OCI-LY3 (cell line): ENCODE measurements around the gene C14orf39.

Experiments used
- H2AFZ ChIP-seq: fragments of 200-600, 300-600 bp; shearing (Covaris generic); 2 replicates; pipeline ENCODE4 v1.6.0; 2014; ENCODE audit warnings: antibody characterized with exemption, low read depth, low read length
- H3K27ac ChIP-seq: fragments of 200-600, 300-600 bp; sonication (generic); 2 replicates; pipeline ENCODE4 v1.5.1; 2014; ENCODE audit warnings: mild to moderate bottlenecking, low read length, moderate library complexity, mixed read lengths
- H3K27me3 ChIP-seq: fragments of 200-600, 300-600 bp; sonication (generic); 2 replicates; pipeline ENCODE4 v1.6.1; 2014; ENCODE audit warnings: low read depth, low read length, mixed read lengths
- H3K36me3 ChIP-seq: fragments of 200-600, 300-600 bp; sonication (generic); replicated peaks from 2 replicates; pipeline ENCODE3; 2014; ENCODE audit warnings: low read depth, low read length, mixed read lengths
- H3K4me1 ChIP-seq: fragments of 300-600, 200-600 bp; sonication (generic); 2 replicates; pipeline ENCODE4 v1.6.1; 2014; ENCODE audit warnings: low read length, mixed read lengths
- H3K4me2 ChIP-seq: fragments of 200-600, 300-600 bp; sonication (generic); 2 replicates; pipeline ENCODE4 v1.6.1; 2014; ENCODE audit warnings: low read length, mixed read lengths
- H3K4me3 ChIP-seq: fragments of 300-600, 200-600 bp; sonication (generic); 2 replicates; pipeline ENCODE4 v1.5.1; 2014; ENCODE audit warnings: antibody characterized with exemption, mild to moderate bottlenecking, low read length, moderate library complexity
- H3K79me2 ChIP-seq: fragments of 300-600, 200-600 bp; shearing (Covaris generic); 2 replicates; pipeline ENCODE4 v1.6.1; 2014; ENCODE audit warnings: mild to moderate bottlenecking, low read length, mixed read lengths
- H3K9ac ChIP-seq: fragments of 300-600, 200-600 bp; shearing (Covaris generic); 2 replicates; pipeline ENCODE4 v1.6.0; 2014; ENCODE audit warnings: mild to moderate bottlenecking, low read length, moderate library complexity
- H3K9me3 ChIP-seq: fragments of 200-600, 300-600 bp; shearing (Covaris generic); 2 replicates; pipeline ENCODE4 v1.6.1; 2014; ENCODE audit warnings: low read length, mixed read lengths; ENCODE audit not compliant: insufficient read depth
- H4K20me1 ChIP-seq: fragments of 200-600, 300-600 bp; sonication (generic); 2 replicates; pipeline ENCODE4 v1.6.1; 2016; ENCODE audit warnings: low read length, mixed read lengths; ENCODE audit not compliant: insufficient read depth
- EZH2phosphoT487 ChIP-seq: fragments of 200-600 bp; shearing (Covaris generic); IDR thresholded peaks from 2 replicates; pipeline ENCODE4 v1.6.1; 2018; ENCODE audit warnings: antibody characterized with exemption, mixed run types, low read depth
- TF ChIP-seq, protein P1 (sequence below): fragments of 200-600, 300-600 bp; sonication (generic); IDR thresholded peaks from 2 replicates; pipeline ENCODE4 v1.5.1; 2014; ENCODE audit warnings: antibody characterized with exemption, low read length, low read depth

C14orf39 gene

DNA sequence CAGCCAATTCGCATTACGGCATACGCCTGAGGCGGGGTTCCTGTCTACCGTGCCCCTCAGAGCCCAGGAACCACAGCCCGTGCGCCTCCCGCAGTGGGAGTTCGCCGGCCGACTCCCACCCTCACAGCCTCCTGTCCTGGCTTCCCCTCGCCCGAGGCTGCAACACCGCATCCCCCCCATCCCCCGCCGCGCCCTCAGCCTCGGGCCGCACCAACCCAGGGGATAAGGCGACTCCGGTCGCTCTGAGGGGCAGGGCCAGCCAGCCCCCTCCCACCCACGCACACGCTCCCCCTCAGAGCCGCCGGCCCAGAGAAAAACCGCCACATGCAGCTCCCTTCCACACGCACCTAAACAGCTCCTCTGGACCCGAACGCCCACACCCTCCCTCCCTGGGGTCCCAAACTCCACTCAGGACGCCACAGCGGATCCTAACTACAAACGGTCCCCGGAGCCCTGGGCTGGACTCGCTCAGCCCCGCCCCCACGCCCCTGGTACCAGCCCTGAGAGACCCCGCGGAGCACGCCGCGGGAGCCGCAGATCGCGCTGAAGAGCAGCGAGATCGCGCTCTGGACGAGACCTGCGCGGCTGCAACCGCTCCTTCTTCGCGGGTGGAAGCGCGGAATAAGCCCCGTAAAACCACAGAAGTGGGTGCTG is at the start of gene C14orf39:
Gene C14orf39, minus strand, starts transcription at position 466 of the 654 bp plus-strand sequence. CDS start 985 bp downstream, outside the sequence.
- peaks cover 15% of the 10 kb centered on the region; the same call in 1 of the 2 replicates for H3K27me3 ChIP-seq
- no peaks in the 10 kb centered on the region for H3K4me1 ChIP-seq
- H3K4me2 ChIP-seq = no peak within 1 kb of the TSS
- no peak within 1 kb of the TSS for H3K9ac ChIP-seq
- TF ChIP-seq, protein P1, sequence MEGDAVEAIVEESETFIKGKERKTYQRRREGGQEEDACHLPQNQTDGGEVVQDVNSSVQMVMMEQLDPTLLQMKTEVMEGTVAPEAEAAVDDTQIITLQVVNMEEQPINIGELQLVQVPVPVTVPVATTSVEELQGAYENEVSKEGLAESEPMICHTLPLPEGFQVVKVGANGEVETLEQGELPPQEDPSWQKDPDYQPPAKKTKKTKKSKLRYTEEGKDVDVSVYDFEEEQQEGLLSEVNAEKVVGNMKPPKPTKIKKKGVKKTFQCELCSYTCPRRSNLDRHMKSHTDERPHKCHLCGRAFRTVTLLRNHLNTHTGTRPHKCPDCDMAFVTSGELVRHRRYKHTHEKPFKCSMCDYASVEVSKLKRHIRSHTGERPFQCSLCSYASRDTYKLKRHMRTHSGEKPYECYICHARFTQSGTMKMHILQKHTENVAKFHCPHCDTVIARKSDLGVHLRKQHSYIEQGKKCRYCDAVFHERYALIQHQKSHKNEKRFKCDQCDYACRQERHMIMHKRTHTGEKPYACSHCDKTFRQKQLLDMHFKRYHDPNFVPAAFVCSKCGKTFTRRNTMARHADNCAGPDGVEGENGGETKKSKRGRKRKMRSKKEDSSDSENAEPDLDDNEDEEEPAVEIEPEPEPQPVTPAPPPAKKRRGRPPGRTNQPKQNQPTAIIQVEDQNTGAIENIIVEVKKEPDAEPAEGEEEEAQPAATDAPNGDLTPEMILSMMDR = no peak
- no peak for TF ChIP-seq EZH2phosphoT487
- H3K79me2 ChIP-seq = no peaks in the 10 kb centered on the region
- H3K27ac ChIP-seq = no peak within 1 kb of the TSS
- H4K20me1 ChIP-seq = no peaks in the 10 kb centered on the region
- H2AFZ ChIP-seq = no peak within 1 kb of the TSS
- H3K9me3 ChIP-seq = no peaks in the 10 kb centered on the region
- no peaks in the 10 kb centered on the region for H3K36me3 ChIP-seq
- no peak within 1 kb of the TSS for H3K4me3 ChIP-seq

DNA sequence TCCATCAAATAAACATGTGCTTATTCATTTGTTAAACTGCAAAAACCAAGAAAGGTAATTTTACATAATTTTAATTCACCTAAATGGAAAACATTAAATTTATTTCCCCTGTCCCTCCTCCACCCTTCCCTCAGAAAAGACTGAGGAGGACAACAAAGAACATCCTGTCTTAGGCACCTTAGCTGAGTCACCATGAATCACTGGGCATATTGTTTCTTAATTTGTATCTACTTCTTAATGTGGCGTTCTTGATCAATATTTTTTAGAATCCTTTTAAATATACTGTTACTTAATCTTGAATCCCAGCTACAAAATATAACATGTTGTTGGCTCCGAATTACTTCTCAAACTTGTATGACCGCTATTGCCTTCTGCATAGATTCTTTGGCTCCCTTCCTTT is 46.6 kb upstream of the C14orf39 start:
- no peaks in the 10 kb centered on the region for H3K79me2 ChIP-seq
- H4K20me1 ChIP-seq = no peaks in the 10 kb centered on the region
- no peak overlapping the region for H3K9ac ChIP-seq
- TF ChIP-seq, protein P1 = no peak
- no peak for TF ChIP-seq EZH2phosphoT487
- no peak overlapping the region for H2AFZ ChIP-seq
- no peaks in the 10 kb centered on the region for H3K4me1 ChIP-seq
- H3K27ac ChIP-seq = no peak overlapping the region
- peaks cover 25% of the 10 kb centered on the region for H3K27me3 ChIP-seq
- H3K9me3 ChIP-seq = no peaks in the 10 kb centered on the region
- no peak overlapping the region for H3K4me2 ChIP-seq
- no peak overlapping the region for H3K4me3 ChIP-seq
- H3K36me3 ChIP-seq = no peaks in the 10 kb centered on the region

- Histone ChIP-seq H3K9ac (no peak overlapping the region), H3K4me3 (no peak overlapping the region)
Observed at GRCh38 chr14:60515511-60516289, 29.8 kb upstream of the C14orf39 start.

More at GRCh38 chr14:60515511-60516289, 29.8 kb upstream of the C14orf39 start:
- Histone ChIP-seq H4K20me1 (no peaks in the 10 kb centered on the region), H2AFZ (no peak overlapping the region), H3K4me1 (no peaks in the 10 kb centered on the region), H3K27me3 (peaks cover 21% of the 10 kb centered on the region; the same call in 1 of the 2 replicates), H3K79me2 (no peaks in the 10 kb centered on the region), H3K27ac (no peak overlapping the region), H3K9me3 (no peaks in the 10 kb centered on the region), H3K36me3 (no peaks in the 10 kb centered on the region), H3K4me2 (no peak overlapping the region)
- TF ChIP-seq, protein P1 = no peak
- TF ChIP-seq EZH2phosphoT487 = no peak
